HepG2 (cell line): Measurements from ENCODE around the gene SMIM28. TPM values are rescaled to one million over a fixed set of nuclear protein-coding genes. Genes with fewer than 3 reads are reported as not detected.

ENCODE experiments used
- BHLHE40 ChIP-seq: IDR thresholded peaks from 2 replicates; pipeline ENCODE4 v1.6.1; 2011; ENCODE audit warnings: low read length, improper control_type of control experiment
- CBFB ChIP-seq: sonication (generic); formaldehyde crosslinking; IDR thresholded peaks from 2 replicates; pipeline ENCODE4 v1.4.0; 2020; ENCODE audit warnings: missing genetic modification reagents
- CCDC6 ChIP-seq: sonication (generic); formaldehyde crosslinking; IDR thresholded peaks from 2 replicates; pipeline ENCODE4 v1.8.1; 2022; ENCODE audit warnings: mild to moderate bottlenecking, missing genetic modification reagents, moderate library complexity
- FOSL2 ChIP-seq: sonication (generic); formaldehyde crosslinking; IDR thresholded peaks from 2 replicates; pipeline ENCODE4 v1.4.0; 2020; ENCODE audit warnings: missing genetic modification reagents
- HDAC1 ChIP-seq: sonication (generic); formaldehyde crosslinking; IDR thresholded peaks from 2 replicates; pipeline ENCODE4 v1.5.1; 2020; ENCODE audit warnings: mild to moderate bottlenecking, missing genetic modification reagents
- HNF4A ChIP-seq: sonication (generic); formaldehyde crosslinking; IDR thresholded peaks from 2 replicates; pipeline ENCODE4 v1.4.0; 2020; ENCODE audit warnings: missing genetic modification reagents
- KAT2B ChIP-seq: fragments of 150-350 bp; IDR thresholded peaks from 2 replicates; pipeline ENCODE4 v1.6.1; 2014; ENCODE audit warnings: low read depth, low read length, borderline replicate concordance
- MAX ChIP-seq: IDR thresholded peaks from 2 replicates; pipeline ENCODE4 v1.6.1; 2012; ENCODE audit warnings: inconsistent platforms
- MAZ ChIP-seq, 2 experiments: sonication (generic) in 1 of 2; formaldehyde crosslinking in 1 of 2; IDR thresholded peaks; 2 replicates each; pipeline versions ENCODE4 v1.5.0 to v1.6.1; 2012 to 2020; ENCODE audit warnings: low read depth in 2 of 2, mild to moderate bottlenecking in 2 of 2, borderline replicate concordance in 1 of 2, improper control_type of control experiment in 1 of 2, low read length in 1 of 2, missing genetic modification reagents in 1 of 2, moderate library complexity in 1 of 2
- MXI1 ChIP-seq: IDR thresholded peaks from 3 replicates; pipeline ENCODE4 v1.6.1; 2012; ENCODE audit warnings: low read depth, low read length, inconsistent platforms, borderline replicate concordance
- NONO ChIP-seq, 2 experiments: fragments of 450-650 bp in 1 of 2; sonication (generic) in 1 of 2; formaldehyde crosslinking in 1 of 2; IDR thresholded peaks in 1 of 2; conservative IDR thresholded peaks in 1 of 2; 2 replicates each; pipeline versions ENCODE4 v1.6.1 to v1.8.0; 2017 to 2022; ENCODE audit warnings: mild to moderate bottlenecking in 1 of 2, missing genetic modification reagents in 1 of 2, moderate library complexity in 1 of 2
- PAF1 ChIP-seq: IDR thresholded peaks from 2 replicates; pipeline ENCODE4 v1.6.1; 2016; ENCODE audit warnings: missing genetic modification reagents, missing compliant biosample characterization
- POGZ ChIP-seq: sonication (generic); formaldehyde crosslinking; IDR thresholded peaks from 2 replicates; pipeline ENCODE4 v1.4.0; 2020; ENCODE audit warnings: mild to moderate bottlenecking, missing genetic modification reagents
- REL ChIP-seq: sonication (generic); formaldehyde crosslinking; conservative IDR thresholded peaks from 2 replicates; pipeline ENCODE4 v1.8.0; 2022; ENCODE audit warnings: mild to moderate bottlenecking, missing genetic modification reagents, moderate library complexity
- SALL1 ChIP-seq: sonication (generic); formaldehyde crosslinking; IDR thresholded peaks from 2 replicates; pipeline ENCODE4 v1.8.0; 2022; ENCODE audit warnings: mild to moderate bottlenecking, missing genetic modification reagents
- TP53 ChIP-seq: sonication (generic); formaldehyde crosslinking; conservative IDR thresholded peaks from 2 replicates; pipeline ENCODE4 v1.4.0; 2020; ENCODE audit warnings: missing genetic modification reagents
- ZKSCAN8 ChIP-seq: IDR thresholded peaks from 2 replicates; pipeline ENCODE4 v1.6.1; 2016; ENCODE audit warnings: borderline replicate concordance, missing genetic modification reagents, missing compliant biosample characterization
- ZNF230 ChIP-seq: sonication (generic); formaldehyde crosslinking; IDR thresholded peaks from 2 replicates; pipeline ENCODE4 v1.4.0; 2020; ENCODE audit warnings: mild to moderate bottlenecking, missing genetic modification reagents
- ZNF253 ChIP-seq: sonication (generic); formaldehyde crosslinking; IDR thresholded peaks from 2 replicates; pipeline ENCODE4 v1.8.0; 2022; ENCODE audit warnings: mild to moderate bottlenecking, missing genetic modification reagents, borderline replicate concordance
- ZNF337 ChIP-seq: sonication (generic); formaldehyde crosslinking; IDR thresholded peaks from 2 replicates; pipeline ENCODE4 v1.5.1; 2020; ENCODE audit warnings: missing genetic modification reagents, low read depth, mild to moderate bottlenecking, borderline replicate concordance
- ZNF350 ChIP-seq: sonication (generic); formaldehyde crosslinking; IDR thresholded peaks from 2 replicates; pipeline ENCODE4 v1.4.0; 2020; ENCODE audit warnings: mild to moderate bottlenecking, low read depth, missing genetic modification reagents, borderline replicate concordance
- ZNF441 ChIP-seq: sonication (generic); formaldehyde crosslinking; IDR thresholded peaks from 2 replicates; pipeline ENCODE4 v1.7.0; 2021; ENCODE audit warnings: missing genetic modification reagents, borderline replicate concordance
- ZNF746 ChIP-seq: sonication (generic); formaldehyde crosslinking; IDR thresholded peaks from 2 replicates; pipeline ENCODE4 v1.8.0; 2022; ENCODE audit warnings: mild to moderate bottlenecking, missing genetic modification reagents
- polyA plus RNA-seq, 8 experiments: library from polyadenylated mRNA; depleted of rRNA in 3 of 8; stranded (reverse) in 7 of 8; unstranded in 1 of 8; fragments of >200 nt; fragmentation: Illumina TruSeq in 4 of 8; extraction: Trizol in 4 of 8; gene quantifications; 2 replicates each; pipeline versions ENCODE4 v1.2.1 to v1.2.3, GENCODE V29; 2011 to 2016; ENCODE audit warnings: low read depth in 4 of 8, missing spikeins in 1 of 8, mixed read lengths in 1 of 8; ENCODE audit not compliant: insufficient read depth in 1 of 8
- total RNA-seq, 5 experiments: library from RNA; depleted of rRNA; stranded (reverse); fragments of >200 nt; fragmentation: Illumina TruSeq; extraction: Trizol; gene quantifications; 2 replicates each; pipeline ENCODE4 v1.2.3, GENCODE V29; 2016; ENCODE audit warnings: low read depth in 1 of 5
- TF ChIP-seq, protein P1 (sequence below): sonication (generic); formaldehyde crosslinking; IDR thresholded peaks from 2 replicates; pipeline ENCODE4 v1.8.1; 2022; ENCODE audit warnings: low read depth, mild to moderate bottlenecking, missing genetic modification reagents
- TF ChIP-seq, protein P2 (sequence below): sonication (generic); formaldehyde crosslinking; IDR thresholded peaks from 2 replicates; pipeline ENCODE4 v1.4.0; 2020; ENCODE audit warnings: missing genetic modification reagents
- TF ChIP-seq, protein P3 (sequence below): sonication (generic); formaldehyde crosslinking; IDR thresholded peaks from 2 replicates; pipeline ENCODE4 v1.8.0; 2022; ENCODE audit warnings: mild to moderate bottlenecking, missing genetic modification reagents, moderate library complexity

Gene SMIM28
- total and polyA plus RNA-seq, 2 of the 13 experiments (the other 11 are each of a cell fraction or from before 2014, with no cell fraction given) = not detected

GRCh38 chr6:138419766-138420165 is 42.1 kb downstream of the SMIM28 start (continued):
- TF ChIP-seq, protein P1, sequence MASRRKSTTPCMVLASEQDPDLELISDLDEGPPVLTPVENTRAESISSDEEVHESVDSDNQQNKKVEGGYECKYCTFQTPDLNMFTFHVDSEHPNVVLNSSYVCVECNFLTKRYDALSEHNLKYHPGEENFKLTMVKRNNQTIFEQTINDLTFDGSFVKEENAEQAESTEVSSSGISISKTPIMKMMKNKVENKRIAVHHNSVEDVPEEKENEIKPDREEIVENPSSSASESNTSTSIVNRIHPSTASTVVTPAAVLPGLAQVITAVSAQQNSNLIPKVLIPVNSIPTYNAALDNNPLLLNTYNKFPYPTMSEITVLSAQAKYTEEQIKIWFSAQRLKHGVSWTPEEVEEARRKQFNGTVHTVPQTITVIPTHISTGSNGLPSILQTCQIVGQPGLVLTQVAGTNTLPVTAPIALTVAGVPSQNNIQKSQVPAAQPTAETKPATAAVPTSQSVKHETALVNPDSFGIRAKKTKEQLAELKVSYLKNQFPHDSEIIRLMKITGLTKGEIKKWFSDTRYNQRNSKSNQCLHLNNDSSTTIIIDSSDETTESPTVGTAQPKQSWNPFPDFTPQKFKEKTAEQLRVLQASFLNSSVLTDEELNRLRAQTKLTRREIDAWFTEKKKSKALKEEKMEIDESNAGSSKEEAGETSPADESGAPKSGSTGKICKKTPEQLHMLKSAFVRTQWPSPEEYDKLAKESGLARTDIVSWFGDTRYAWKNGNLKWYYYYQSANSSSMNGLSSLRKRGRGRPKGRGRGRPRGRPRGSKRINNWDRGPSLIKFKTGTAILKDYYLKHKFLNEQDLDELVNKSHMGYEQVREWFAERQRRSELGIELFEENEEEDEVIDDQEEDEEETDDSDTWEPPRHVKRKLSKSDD (CRISPR knock-in tag) = peak; percentile 19; the same call in 1 of the 2 replicates
- TF ChIP-seq ZKSCAN8 (CRISPR knock-in tag) (no peak), ZNF337 (CRISPR knock-in tag) (no peak), ZNF230 (no peak), MXI1 (peak; percentile 18; the same call in 1 of the 3 replicates), KAT2B (no peak), HNF4A (peak; percentile 84), PAF1 (CRISPR knock-in tag) (peak; percentile 76), ZNF253 (CRISPR knock-in tag) (0 out of 2 replicates have a peak, but pooled peaks have one; percentile 27), NONO (IDR thresholded peaks at IDR 0.05) (no peak), NONO (CRISPR knock-in tag; conservative IDR thresholded peaks at IDR 0.05) (peak; percentile 65), BHLHE40 (no peak), SALL1 (peak; percentile 62), FOSL2 (CRISPR knock-in tag) (no peak), MAX (0 out of 2 replicates have a peak, but pooled peaks have one; percentile 17), HDAC1 (CRISPR knock-in tag) (0 out of 2 replicates have a peak, but pooled peaks have one; percentile 35), ZNF350 (CRISPR knock-in tag) (0 out of 2 replicates have a peak, but pooled peaks have one; percentile 12), TP53 (no peak), POGZ (CRISPR knock-in tag) (peak; percentile 48; the same call in 1 of the 2 replicates), MAZ (IDR thresholded peaks at IDR 0.05; ENCODE audit: borderline replicate concordance, low read depth, low read length) (no peak), MAZ (CRISPR knock-in tag; IDR thresholded peaks at IDR 0.05; ENCODE audit: low read depth) (peak; percentile 22; the same call in 1 of the 2 replicates), ZNF746 (CRISPR knock-in tag) (no peak), CCDC6 (CRISPR knock-in tag) (no peak), CBFB (no peak), ZNF441 (CRISPR knock-in tag) (0 out of 2 replicates have a peak, but pooled peaks have one; percentile 24), REL (CRISPR knock-in tag) (0 out of 2 replicates have a peak, but pooled peaks have one; percentile 54)
- TF ChIP-seq, protein P2, sequence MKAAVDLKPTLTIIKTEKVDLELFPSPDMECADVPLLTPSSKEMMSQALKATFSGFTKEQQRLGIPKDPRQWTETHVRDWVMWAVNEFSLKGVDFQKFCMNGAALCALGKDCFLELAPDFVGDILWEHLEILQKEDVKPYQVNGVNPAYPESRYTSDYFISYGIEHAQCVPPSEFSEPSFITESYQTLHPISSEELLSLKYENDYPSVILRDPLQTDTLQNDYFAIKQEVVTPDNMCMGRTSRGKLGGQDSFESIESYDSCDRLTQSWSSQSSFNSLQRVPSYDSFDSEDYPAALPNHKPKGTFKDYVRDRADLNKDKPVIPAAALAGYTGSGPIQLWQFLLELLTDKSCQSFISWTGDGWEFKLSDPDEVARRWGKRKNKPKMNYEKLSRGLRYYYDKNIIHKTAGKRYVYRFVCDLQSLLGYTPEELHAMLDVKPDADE (CRISPR knock-in tag) = no peak
- TF ChIP-seq, protein P3, sequence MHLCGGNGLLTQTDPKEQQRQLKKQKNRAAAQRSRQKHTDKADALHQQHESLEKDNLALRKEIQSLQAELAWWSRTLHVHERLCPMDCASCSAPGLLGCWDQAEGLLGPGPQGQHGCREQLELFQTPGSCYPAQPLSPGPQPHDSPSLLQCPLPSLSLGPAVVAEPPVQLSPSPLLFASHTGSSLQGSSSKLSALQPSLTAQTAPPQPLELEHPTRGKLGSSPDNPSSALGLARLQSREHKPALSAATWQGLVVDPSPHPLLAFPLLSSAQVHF (CRISPR knock-in tag) = no peak
